Measurements from ENCODE around the gene CHCHD4.

Gene CHCHD4

DNA sequence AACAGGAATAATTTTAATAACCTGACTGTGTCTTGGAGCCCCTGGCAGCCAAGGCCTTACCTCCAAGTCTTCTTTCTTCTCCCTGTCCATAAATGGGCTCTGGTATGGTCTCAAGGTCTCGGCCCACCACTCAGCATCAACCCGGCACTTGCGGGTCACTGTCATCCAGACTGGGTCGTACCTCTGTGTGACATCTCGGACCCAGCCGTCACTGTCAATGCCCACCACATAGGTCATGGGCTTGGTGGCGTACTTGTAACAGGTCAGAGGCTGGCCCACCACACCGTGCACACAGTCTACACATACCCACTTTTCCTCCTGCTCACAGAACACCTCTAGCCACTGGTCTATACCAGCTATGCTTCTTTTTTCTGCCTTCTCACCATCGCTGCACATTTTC, 33.3 kb upstream of the CHCHD4 start:
- Histone ChIP-seq H3K4me3 (ENCODE audit: low read depth in 1 of 5, low read length in 5 of 5) (no peak overlapping the region), H3K9ac (ENCODE audit: low read length in 5 of 5) (no peak overlapping the region), H3K36me3 (ENCODE audit: control insufficient read depth in 5 of 5, insufficient read depth in 5 of 5, low read length in 5 of 5) (peaks cover 45 to 94% (median 86%) of the 10 kb centered on the region in 5 donors), H3K4me1 (ENCODE audit: control insufficient read depth in 5 of 5, insufficient read depth in 5 of 5, low read length in 5 of 5) (no peaks in the 10 kb centered on the region), H3K9me3 (ENCODE audit: control insufficient read depth in 5 of 5, low read length in 5 of 5) (peaks cover 0 to 15% (median 9%) of the 10 kb centered on the region in 5 donors), H3K27ac (ENCODE audit: low read depth, low read length) (no peak overlapping the region), H3K27me3 (ENCODE audit: control insufficient read depth in 5 of 5, insufficient read depth in 4 of 5, low read length in 5 of 5) (no peaks in the 10 kb centered on the region)

DNA sequence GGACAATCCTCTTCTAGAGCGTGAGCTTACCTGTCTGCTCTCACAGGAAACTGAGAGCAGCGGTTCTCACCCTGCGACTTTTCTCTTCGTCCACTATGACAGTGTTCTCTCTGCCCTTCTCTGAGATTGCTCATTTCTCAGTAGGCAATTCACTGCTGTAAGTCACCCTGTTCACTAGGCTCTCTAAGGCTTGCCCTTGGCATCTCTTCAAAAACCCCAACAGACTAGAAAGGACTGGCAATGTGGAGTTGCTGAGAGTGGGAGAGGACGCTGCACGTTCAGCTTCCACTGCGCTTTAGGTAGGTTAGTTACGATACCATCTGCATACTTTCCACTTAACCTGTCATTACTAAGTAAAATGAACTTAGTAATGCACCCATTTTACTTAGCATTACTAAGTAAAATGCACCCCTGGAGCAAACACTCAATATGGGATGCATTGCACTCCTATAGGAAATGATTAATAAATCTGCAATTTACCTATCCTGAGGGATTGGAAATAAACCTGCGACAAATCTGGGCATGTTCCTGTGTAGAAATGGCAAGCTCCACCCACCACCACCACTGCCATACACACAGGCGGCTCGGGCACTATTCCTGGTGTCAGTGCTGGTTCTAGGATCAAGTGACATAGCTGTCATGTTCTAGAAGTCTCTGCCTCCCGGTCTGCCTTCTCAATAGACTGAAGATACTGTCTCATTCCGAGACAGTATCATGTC, 32.3 kb upstream of the CHCHD4 start:
- H3K27me3 ChIP-seq (ENCODE audit: control insufficient read depth in 5 of 5, insufficient read depth in 4 of 5, low read length in 5 of 5): no peaks in the 10 kb centered on the region
- H3K9me3 ChIP-seq (ENCODE audit: control insufficient read depth in 5 of 5, low read length in 5 of 5): peaks cover 0 to 14% (median 6%) of the 10 kb centered on the region in 5 donors
- H3K4me3 ChIP-seq (ENCODE audit: low read depth in 1 of 5, low read length in 5 of 5): no peak overlapping the region
- H3K36me3 ChIP-seq (ENCODE audit: control insufficient read depth in 5 of 5, insufficient read depth in 5 of 5, low read length in 5 of 5): peaks cover 35 to 94% (median 85%) of the 10 kb centered on the region in 5 donors
- no peaks in the 10 kb centered on the region for H3K4me1 ChIP-seq (ENCODE audit: control insufficient read depth in 5 of 5, insufficient read depth in 5 of 5, low read length in 5 of 5)
- no peak overlapping the region for H3K27ac ChIP-seq (ENCODE audit: low read depth, low read length)
- no peak overlapping the region for H3K9ac ChIP-seq (ENCODE audit: low read length in 5 of 5)

DNA sequence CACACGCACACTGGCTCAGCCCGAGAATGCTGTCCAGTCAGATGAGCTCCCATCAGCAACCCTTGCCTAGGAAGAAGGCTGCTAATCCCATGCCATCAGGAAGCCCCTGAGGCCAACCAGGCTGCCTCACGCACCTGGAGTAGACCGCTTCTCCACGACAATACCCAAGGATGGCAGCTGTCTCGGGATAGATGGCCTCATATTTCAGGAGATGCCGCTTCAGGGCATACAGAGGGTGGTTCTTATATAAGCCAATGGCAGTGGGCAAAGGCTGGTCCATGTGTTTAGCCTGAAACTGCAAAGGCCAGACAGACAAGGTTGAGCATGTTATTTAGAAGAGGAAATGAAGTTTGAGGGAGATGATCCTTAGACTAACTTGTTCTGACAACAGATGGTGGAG, 31.5 kb upstream of the CHCHD4 start:
- no peak overlapping the region for H3K4me3 ChIP-seq (ENCODE audit: low read depth in 1 of 5, low read length in 5 of 5)
- no peaks in the 10 kb centered on the region for H3K4me1 ChIP-seq (ENCODE audit: control insufficient read depth in 5 of 5, insufficient read depth in 5 of 5, low read length in 5 of 5)
- no peak overlapping the region for H3K9ac ChIP-seq (ENCODE audit: low read length in 5 of 5)
- peaks cover 0 to 6% (median 0%) of the 10 kb centered on the region in 5 donors for H3K9me3 ChIP-seq (ENCODE audit: control insufficient read depth in 5 of 5, low read length in 5 of 5)
- H3K27me3 ChIP-seq (ENCODE audit: control insufficient read depth in 5 of 5, insufficient read depth in 4 of 5, low read length in 5 of 5): no peaks in the 10 kb centered on the region
- peaks cover 27 to 94% (median 85%) of the 10 kb centered on the region in 5 donors for H3K36me3 ChIP-seq (ENCODE audit: control insufficient read depth in 5 of 5, insufficient read depth in 5 of 5, low read length in 5 of 5)
- no peak overlapping the region for H3K27ac ChIP-seq (ENCODE audit: low read depth, low read length)

GRCh38 chr3:14154895-14155440, 30.3 kb upstream of the CHCHD4 start:
- H3K36me3 ChIP-seq (ENCODE audit: control insufficient read depth in 5 of 5, insufficient read depth in 5 of 5, low read length in 5 of 5): peaks cover 17 to 90% (median 79%) of the 10 kb centered on the region in 5 donors

GRCh38 chr3:14154276-14154675, 29.6 kb upstream of the CHCHD4 start:
- H3K9ac ChIP-seq (ENCODE audit: low read length in 5 of 5): no peak overlapping the region
- H3K27me3 ChIP-seq (ENCODE audit: control insufficient read depth in 5 of 5, insufficient read depth in 4 of 5, low read length in 5 of 5): no peaks in the 10 kb centered on the region
- H3K4me1 ChIP-seq (ENCODE audit: control insufficient read depth in 5 of 5, insufficient read depth in 5 of 5, low read length in 5 of 5): no peaks in the 10 kb centered on the region
- peaks cover 14 to 87% (median 73%) of the 10 kb centered on the region in 5 donors for H3K36me3 ChIP-seq (ENCODE audit: control insufficient read depth in 5 of 5, insufficient read depth in 5 of 5, low read length in 5 of 5)
- H3K9me3 ChIP-seq (ENCODE audit: control insufficient read depth in 5 of 5, low read length in 5 of 5): no peaks in the 10 kb centered on the region
- H3K4me3 ChIP-seq (ENCODE audit: low read depth in 1 of 5, low read length in 5 of 5): no peak overlapping the region
- no peak overlapping the region for H3K27ac ChIP-seq (ENCODE audit: low read depth, low read length)

More at GRCh38 chr3:14154895-14155440, 30.3 kb upstream of the CHCHD4 start:
- Histone ChIP-seq H3K4me3 (ENCODE audit: low read depth in 1 of 5, low read length in 5 of 5) (no peak overlapping the region), H3K9ac (ENCODE audit: low read length in 5 of 5) (no peak overlapping the region), H3K27ac (ENCODE audit: low read depth, low read length) (no peak overlapping the region), H3K27me3 (ENCODE audit: control insufficient read depth in 5 of 5, insufficient read depth in 4 of 5, low read length in 5 of 5) (no peaks in the 10 kb centered on the region), H3K4me1 (ENCODE audit: control insufficient read depth in 5 of 5, insufficient read depth in 5 of 5, low read length in 5 of 5) (no peaks in the 10 kb centered on the region), H3K9me3 (ENCODE audit: control insufficient read depth in 5 of 5, low read length in 5 of 5) (no peaks in the 10 kb centered on the region)

DNA sequence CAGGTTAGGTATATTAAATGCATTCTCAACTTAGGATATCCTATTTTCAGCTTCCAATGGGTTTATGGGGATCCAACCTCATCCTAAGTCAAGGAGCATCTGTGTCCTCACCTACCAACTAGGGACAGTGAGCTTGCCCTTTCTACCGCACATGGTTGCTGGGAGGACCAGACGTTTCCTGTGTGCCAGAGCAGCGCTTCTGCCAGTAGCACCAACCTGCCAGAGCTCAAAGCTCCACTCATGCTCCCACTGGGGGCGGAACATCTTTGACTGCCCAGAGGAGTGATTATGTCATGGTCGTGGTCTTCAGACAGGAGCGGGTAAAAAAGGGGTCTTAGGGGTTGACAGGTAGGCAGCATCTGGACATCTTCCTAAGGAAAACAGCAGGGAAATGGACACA, 29.0 kb upstream of the CHCHD4 start:
- H3K36me3 ChIP-seq (ENCODE audit: control insufficient read depth in 5 of 5, insufficient read depth in 5 of 5, low read length in 5 of 5): peaks cover 9 to 80% (median 69%) of the 10 kb centered on the region in 5 donors
- H3K27ac ChIP-seq (ENCODE audit: low read depth, low read length): no peak overlapping the region
- H3K4me3 ChIP-seq (ENCODE audit: low read depth in 1 of 5, low read length in 5 of 5): no peak overlapping the region
- H3K27me3 ChIP-seq (ENCODE audit: control insufficient read depth in 5 of 5, insufficient read depth in 4 of 5, low read length in 5 of 5): no peaks in the 10 kb centered on the region
- no peak overlapping the region for H3K9ac ChIP-seq (ENCODE audit: low read length in 5 of 5)
- no peaks in the 10 kb centered on the region for H3K9me3 ChIP-seq (ENCODE audit: control insufficient read depth in 5 of 5, low read length in 5 of 5)
- no peaks in the 10 kb centered on the region for H3K4me1 ChIP-seq (ENCODE audit: control insufficient read depth in 5 of 5, insufficient read depth in 5 of 5, low read length in 5 of 5)

GRCh38 chr3:14152963-14153355, 28.3 kb upstream of the CHCHD4 start:
- peaks cover 8 to 80% (median 69%) of the 10 kb centered on the region in 5 donors for H3K36me3 ChIP-seq (ENCODE audit: control insufficient read depth in 5 of 5, insufficient read depth in 5 of 5, low read length in 5 of 5)
- no peaks in the 10 kb centered on the region for H3K9me3 ChIP-seq (ENCODE audit: control insufficient read depth in 5 of 5, low read length in 5 of 5)
- H3K4me1 ChIP-seq (ENCODE audit: control insufficient read depth in 5 of 5, insufficient read depth in 5 of 5, low read length in 5 of 5): peaks cover 0 to 6% (median 4%) of the 10 kb centered on the region in 5 donors
- no peak overlapping the region for H3K27ac ChIP-seq (ENCODE audit: low read depth, low read length)
- H3K9ac ChIP-seq (ENCODE audit: low read length in 5 of 5): no peak overlapping the region
- H3K4me3 ChIP-seq (ENCODE audit: low read depth in 1 of 5, low read length in 5 of 5): no peak overlapping the region
- H3K27me3 ChIP-seq (ENCODE audit: control insufficient read depth in 5 of 5, insufficient read depth in 4 of 5, low read length in 5 of 5): no peaks in the 10 kb centered on the region

DNA sequence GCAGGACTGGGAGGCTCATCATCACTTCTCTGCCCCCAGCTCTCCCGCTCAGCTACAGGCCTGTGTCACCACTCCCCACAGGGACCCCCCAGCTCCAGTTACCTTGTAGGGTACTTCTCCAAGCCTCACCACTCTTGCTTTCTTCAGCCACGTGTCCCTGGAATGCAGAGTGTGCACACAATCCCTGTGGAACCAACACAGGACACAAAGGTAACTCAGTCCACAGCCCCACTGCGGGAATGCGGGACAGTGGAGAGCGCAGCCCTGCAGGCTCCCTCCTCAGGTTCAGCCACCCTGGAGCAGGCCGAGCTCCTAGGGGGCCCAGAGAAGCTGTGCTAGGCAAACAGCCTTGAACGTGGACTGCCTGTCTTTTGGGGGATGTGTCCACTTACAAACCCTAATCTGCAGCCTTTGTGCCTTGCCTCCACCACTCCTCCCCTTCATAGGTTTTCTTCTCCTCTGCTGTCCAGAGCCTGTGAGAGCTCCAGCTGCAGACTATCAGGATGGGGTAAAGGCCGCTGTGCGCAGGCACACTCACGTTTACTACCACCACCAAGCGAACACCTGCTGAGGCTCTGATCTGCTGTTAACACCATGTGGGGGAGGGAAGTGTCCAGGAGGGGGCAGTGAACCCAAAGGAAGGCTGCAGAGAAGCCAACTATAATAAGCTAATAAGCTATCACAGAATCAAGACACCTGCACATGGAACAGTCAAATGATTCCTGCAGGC, 27.7 kb upstream of the CHCHD4 start:
- Histone ChIP-seq H3K4me1 (ENCODE audit: control insufficient read depth in 5 of 5, insufficient read depth in 5 of 5, low read length in 5 of 5) (peaks cover 0 to 11% (median 7%) of the 10 kb centered on the region in 5 donors), H3K4me3 (ENCODE audit: low read depth in 1 of 5, low read length in 5 of 5) (no peak overlapping the region), H3K36me3 (ENCODE audit: control insufficient read depth in 5 of 5, insufficient read depth in 5 of 5, low read length in 5 of 5) (peaks cover 8 to 80% (median 69%) of the 10 kb centered on the region in 5 donors), H3K27me3 (ENCODE audit: control insufficient read depth in 5 of 5, insufficient read depth in 4 of 5, low read length in 5 of 5) (no peaks in the 10 kb centered on the region), H3K9me3 (ENCODE audit: control insufficient read depth in 5 of 5, low read length in 5 of 5) (no peaks in the 10 kb centered on the region), H3K9ac (ENCODE audit: low read length in 5 of 5) (no peak overlapping the region), H3K27ac (ENCODE audit: low read depth, low read length) (no peak overlapping the region)

DNA sequence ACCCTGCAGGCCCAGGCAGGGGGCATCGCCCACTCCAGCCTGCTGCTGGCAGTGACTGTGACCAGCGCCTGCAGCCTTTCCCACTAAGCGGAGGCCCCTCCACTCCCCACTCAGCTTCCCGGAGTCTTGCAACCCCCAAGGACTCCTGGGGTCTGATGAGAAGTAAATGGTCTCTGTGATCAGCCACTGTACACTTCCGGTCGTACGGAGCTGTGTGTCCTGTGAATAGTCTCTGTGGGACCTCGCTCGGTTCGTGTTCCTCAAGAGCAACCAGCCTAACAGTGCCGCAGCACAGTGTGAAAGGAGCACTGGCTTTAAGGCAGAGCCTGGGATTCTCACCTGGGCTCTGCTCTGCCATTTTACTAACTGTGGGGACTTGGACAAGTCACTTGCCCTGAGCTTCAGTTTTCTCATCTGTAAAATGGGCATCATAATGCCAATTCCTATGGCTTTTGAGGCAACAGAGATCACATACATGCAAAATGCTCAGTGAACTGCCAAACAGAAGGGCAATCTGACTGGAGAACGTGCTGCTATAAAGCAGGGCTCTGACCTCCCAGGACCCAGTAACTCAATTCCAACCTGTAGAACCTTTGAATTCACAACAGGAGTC, 26.9 kb upstream of the CHCHD4 start:
- Histone ChIP-seq H3K4me3 (ENCODE audit: low read depth in 1 of 5, low read length in 5 of 5) (no peak overlapping the region), H3K36me3 (ENCODE audit: control insufficient read depth in 5 of 5, insufficient read depth in 5 of 5, low read length in 5 of 5) (peaks cover 2 to 80% (median 68%) of the 10 kb centered on the region in 5 donors), H3K9ac (ENCODE audit: low read length in 5 of 5) (no peak overlapping the region), H3K9me3 (ENCODE audit: control insufficient read depth in 5 of 5, low read length in 5 of 5) (no peaks in the 10 kb centered on the region), H3K27me3 (ENCODE audit: control insufficient read depth in 5 of 5, insufficient read depth in 4 of 5, low read length in 5 of 5) (no peaks in the 10 kb centered on the region), H3K27ac (ENCODE audit: low read depth, low read length) (no peak overlapping the region), H3K4me1 (ENCODE audit: control insufficient read depth in 5 of 5, insufficient read depth in 5 of 5, low read length in 5 of 5) (peaks cover 0 to 18% (median 12%) of the 10 kb centered on the region in 5 donors)
